ENCODE results near the gene NKX2-4. TPM values are rescaled to one million over a fixed set of nuclear protein-coding genes. Genes with fewer than 3 reads are reported as not detected.
"Not testable (repeated sequence)": the region's sequence is repeated elsewhere in the genome, so short reads cannot be mapped to it uniquely, and the experiment has no call there.

Gene NKX2-4
- total RNA-seq, 1 donor from 2014 or later: not detected

DNA sequence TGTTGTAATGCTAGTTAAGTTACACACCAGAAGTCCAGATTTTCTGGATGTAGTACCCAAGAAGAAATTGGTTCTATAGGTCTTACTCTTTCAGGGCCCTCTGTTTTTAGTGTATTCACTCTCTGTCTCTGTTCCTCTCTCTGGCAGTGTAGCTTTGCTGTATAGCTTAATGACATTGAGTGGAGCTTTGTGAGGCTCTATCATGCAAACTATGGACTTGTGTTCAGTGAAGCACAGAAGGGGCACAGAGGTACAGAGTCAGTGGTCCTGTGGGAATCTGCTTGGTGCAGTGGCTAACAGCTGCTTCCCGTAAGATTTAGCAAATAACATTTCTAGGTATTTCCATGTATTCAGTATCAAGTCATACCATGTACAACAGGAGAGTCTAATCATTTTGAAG, 26.1 kb downstream of the NKX2-4 start:
- H3K36me3 ChIP-seq (ENCODE audit: control insufficient read depth in 3 of 3, insufficient read depth in 3 of 3, low read length in 3 of 3): peaks cover 2 to 17% (median 10%) of the 10 kb centered on the region in 3 donors
- H3K27ac ChIP-seq (ENCODE audit: low read depth, low read length): no peak overlapping the region
- H3K4me3 ChIP-seq (ENCODE audit: low read length in 3 of 3): no peak overlapping the region
- no peaks in the 10 kb centered on the region for H3K4me1 ChIP-seq (ENCODE audit: control insufficient read depth in 3 of 3, insufficient read depth in 3 of 3, low read length in 3 of 3)
- no peak overlapping the region for H3K9ac ChIP-seq (ENCODE audit: low read depth in 1 of 3, low read length in 3 of 3)
- H3K9me3 ChIP-seq (ENCODE audit: control insufficient read depth in 3 of 3, low read length in 3 of 3): no peaks in the 10 kb centered on the region
- H3K27me3 ChIP-seq (ENCODE audit: control insufficient read depth in 3 of 3, insufficient read depth in 3 of 3, low read length in 3 of 3): no peaks in the 10 kb centered on the region

GRCh38 chr20:21368791-21369190, 28.5 kb downstream of the NKX2-4 start:
- no peak overlapping the region for H3K4me3 ChIP-seq (ENCODE audit: low read length in 3 of 3)
- H3K9me3 ChIP-seq (ENCODE audit: control insufficient read depth in 3 of 3, low read length in 3 of 3): no peaks in the 10 kb centered on the region
- H3K27ac ChIP-seq (ENCODE audit: low read depth, low read length): no peak overlapping the region
- H3K36me3 ChIP-seq (ENCODE audit: control insufficient read depth in 3 of 3, insufficient read depth in 3 of 3, low read length in 3 of 3): peaks cover 2 to 20% (median 14%) of the 10 kb centered on the region in 3 donors
- no peaks in the 10 kb centered on the region for H3K27me3 ChIP-seq (ENCODE audit: control insufficient read depth in 3 of 3, insufficient read depth in 3 of 3, low read length in 3 of 3)
- H3K9ac ChIP-seq (ENCODE audit: low read depth in 1 of 3, low read length in 3 of 3): no peak overlapping the region
- H3K4me1 ChIP-seq (ENCODE audit: control insufficient read depth in 3 of 3, insufficient read depth in 3 of 3, low read length in 3 of 3): no peaks in the 10 kb centered on the region

- not testable (repeated sequence) for H3K9ac ChIP-seq (ENCODE audit: low read depth in 1 of 3, low read length in 3 of 3); H3K9me3 ChIP-seq (ENCODE audit: control insufficient read depth in 3 of 3, low read length in 3 of 3); H3K4me1 ChIP-seq (ENCODE audit: control insufficient read depth in 3 of 3, insufficient read depth in 3 of 3, low read length in 3 of 3); H3K27me3 ChIP-seq (ENCODE audit: control insufficient read depth in 3 of 3, insufficient read depth in 3 of 3, low read length in 3 of 3); H3K27ac ChIP-seq (ENCODE audit: low read depth, low read length); H3K4me3 ChIP-seq (ENCODE audit: low read length in 3 of 3)
- peaks cover 11 to 23% (median 19%) of the 10 kb centered on the region in 3 donors for H3K36me3 ChIP-seq (ENCODE audit: control insufficient read depth in 3 of 3, insufficient read depth in 3 of 3, low read length in 3 of 3)
Measured at GRCh38 chr20:21366273-21366672, 31.1 kb downstream of the NKX2-4 start.

DNA sequence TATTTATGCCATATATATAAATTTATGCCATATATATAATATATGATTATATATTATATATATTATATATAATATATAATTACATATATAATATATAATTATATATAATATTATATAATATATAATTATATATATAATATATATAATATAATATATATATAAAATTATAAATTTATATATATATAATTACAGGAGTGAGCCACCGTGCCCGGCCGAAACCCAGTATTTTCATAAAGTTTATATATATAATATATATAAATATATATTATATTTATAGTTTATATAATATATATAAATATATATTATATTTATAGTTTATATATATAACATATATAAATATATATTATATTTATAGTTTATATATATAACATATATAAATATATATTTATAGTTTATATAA, 31.6 kb downstream of the NKX2-4 start:
- Histone ChIP-seq H3K4me3 (ENCODE audit: low read length in 3 of 3) (no peak overlapping the region), H3K27me3 (ENCODE audit: control insufficient read depth in 3 of 3, insufficient read depth in 3 of 3, low read length in 3 of 3) (no peaks in the 10 kb centered on the region), H3K27ac (ENCODE audit: low read depth, low read length) (no peak overlapping the region), H3K36me3 (ENCODE audit: control insufficient read depth in 3 of 3, insufficient read depth in 3 of 3, low read length in 3 of 3) (peaks cover 11 to 23% (median 19%) of the 10 kb centered on the region in 3 donors), H3K4me1 (ENCODE audit: control insufficient read depth in 3 of 3, insufficient read depth in 3 of 3, low read length in 3 of 3) (no peaks in the 10 kb centered on the region), H3K9me3 (ENCODE audit: control insufficient read depth in 3 of 3, low read length in 3 of 3) (no peaks in the 10 kb centered on the region), H3K9ac (ENCODE audit: low read depth in 1 of 3, low read length in 3 of 3) (no peak overlapping the region)

DNA sequence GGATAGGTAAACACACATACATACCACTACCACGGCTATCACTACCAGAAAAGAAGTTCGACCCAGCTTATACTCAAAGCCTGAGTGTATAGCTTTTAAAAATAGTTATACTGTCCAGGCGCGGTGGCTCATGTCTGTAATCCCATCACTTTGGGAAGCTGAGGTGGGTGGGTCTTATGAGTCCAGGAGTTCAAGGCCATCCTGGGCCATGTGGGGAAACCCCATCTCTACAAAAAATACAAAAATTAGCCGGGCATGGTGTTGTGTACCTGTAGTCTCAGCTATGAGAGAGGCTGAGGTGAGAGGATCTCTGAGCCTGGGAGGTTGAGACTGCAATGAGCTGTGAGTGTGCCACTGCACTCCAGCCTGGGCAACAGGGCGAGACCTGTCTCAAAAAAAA, 32.9 kb downstream of the NKX2-4 start:
- Histone ChIP-seq H3K4me1 (ENCODE audit: control insufficient read depth in 3 of 3, insufficient read depth in 3 of 3, low read length in 3 of 3) (no peaks in the 10 kb centered on the region), H3K9ac (ENCODE audit: low read depth in 1 of 3, low read length in 3 of 3) (no peak overlapping the region), H3K4me3 (ENCODE audit: low read length in 3 of 3) (no peak overlapping the region), H3K27ac (ENCODE audit: low read depth, low read length) (no peak overlapping the region), H3K27me3 (ENCODE audit: control insufficient read depth in 3 of 3, insufficient read depth in 3 of 3, low read length in 3 of 3) (no peaks in the 10 kb centered on the region), H3K36me3 (ENCODE audit: control insufficient read depth in 3 of 3, insufficient read depth in 3 of 3, low read length in 3 of 3) (peaks cover 14 to 22% (median 19%) of the 10 kb centered on the region in 3 donors), H3K9me3 (ENCODE audit: control insufficient read depth in 3 of 3, low read length in 3 of 3) (no peaks in the 10 kb centered on the region)

- H3K9me3 ChIP-seq (ENCODE audit: control insufficient read depth in 3 of 3, low read length in 3 of 3): no peaks in the 10 kb centered on the region
- H3K27me3 ChIP-seq (ENCODE audit: control insufficient read depth in 3 of 3, insufficient read depth in 3 of 3, low read length in 3 of 3): no peaks in the 10 kb centered on the region
- H3K4me3 ChIP-seq (ENCODE audit: low read length in 3 of 3): no peak overlapping the region
- no peak overlapping the region for H3K27ac ChIP-seq (ENCODE audit: low read depth, low read length)
- peaks cover 17 to 29% (median 25%) of the 10 kb centered on the region in 3 donors for H3K36me3 ChIP-seq (ENCODE audit: control insufficient read depth in 3 of 3, insufficient read depth in 3 of 3, low read length in 3 of 3)
- no peaks in the 10 kb centered on the region for H3K4me1 ChIP-seq (ENCODE audit: control insufficient read depth in 3 of 3, insufficient read depth in 3 of 3, low read length in 3 of 3)
- H3K9ac ChIP-seq (ENCODE audit: low read depth in 1 of 3, low read length in 3 of 3): no peak overlapping the region
Measured at GRCh38 chr20:21361266-21361665, 36.1 kb downstream of the NKX2-4 start.

GRCh38 chr20:21360705-21361104, 36.6 kb downstream of the NKX2-4 start:
- Histone ChIP-seq H3K36me3 (ENCODE audit: control insufficient read depth in 3 of 3, insufficient read depth in 3 of 3, low read length in 3 of 3) (peaks cover 17 to 34% (median 25%) of the 10 kb centered on the region in 3 donors), H3K9me3 (ENCODE audit: control insufficient read depth in 3 of 3, low read length in 3 of 3) (no peaks in the 10 kb centered on the region), H3K9ac (ENCODE audit: low read depth in 1 of 3, low read length in 3 of 3) (no peak overlapping the region), H3K4me3 (ENCODE audit: low read length in 3 of 3) (no peak overlapping the region), H3K27me3 (ENCODE audit: control insufficient read depth in 3 of 3, insufficient read depth in 3 of 3, low read length in 3 of 3) (no peaks in the 10 kb centered on the region), H3K4me1 (ENCODE audit: control insufficient read depth in 3 of 3, insufficient read depth in 3 of 3, low read length in 3 of 3) (no peaks in the 10 kb centered on the region), H3K27ac (ENCODE audit: low read depth, low read length) (no peak overlapping the region)

GRCh38 chr20:21358737-21359136, 38.6 kb downstream of the NKX2-4 start:
- no peaks in the 10 kb centered on the region for H3K4me1 ChIP-seq (ENCODE audit: control insufficient read depth in 3 of 3, insufficient read depth in 3 of 3, low read length in 3 of 3)
- no peak overlapping the region for H3K27ac ChIP-seq (ENCODE audit: low read depth, low read length)
- no peak overlapping the region for H3K4me3 ChIP-seq (ENCODE audit: low read length in 3 of 3)
- no peaks in the 10 kb centered on the region for H3K9me3 ChIP-seq (ENCODE audit: control insufficient read depth in 3 of 3, low read length in 3 of 3)
- no peak overlapping the region for H3K9ac ChIP-seq (ENCODE audit: low read depth in 1 of 3, low read length in 3 of 3)
- H3K27me3 ChIP-seq (ENCODE audit: control insufficient read depth in 3 of 3, insufficient read depth in 3 of 3, low read length in 3 of 3): no peaks in the 10 kb centered on the region
- peaks cover 20 to 33% (median 20%) of the 10 kb centered on the region in 3 donors for H3K36me3 ChIP-seq (ENCODE audit: control insufficient read depth in 3 of 3, insufficient read depth in 3 of 3, low read length in 3 of 3)

DNA sequence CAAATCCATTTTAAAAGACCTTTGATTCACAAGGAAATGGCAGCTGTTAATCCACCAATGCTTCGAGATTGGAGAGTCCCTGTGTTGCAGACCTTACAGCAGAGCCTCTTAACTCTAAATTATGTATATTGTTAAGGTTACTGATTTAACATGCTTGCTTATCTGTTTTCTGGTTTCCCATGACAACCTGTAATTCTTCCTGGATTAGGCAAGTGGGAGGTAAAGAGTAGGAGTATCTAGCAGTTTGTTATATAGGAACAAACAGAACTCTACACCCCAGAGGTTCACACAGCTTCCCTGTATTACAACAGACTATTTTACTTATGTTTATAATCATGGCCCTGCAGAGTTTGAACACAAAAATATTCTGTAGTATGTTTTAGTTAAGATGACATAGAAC, 39.5 kb downstream of the NKX2-4 start:
- Histone ChIP-seq H3K27me3 (ENCODE audit: control insufficient read depth in 3 of 3, insufficient read depth in 3 of 3, low read length in 3 of 3) (no peaks in the 10 kb centered on the region), H3K36me3 (ENCODE audit: control insufficient read depth in 3 of 3, insufficient read depth in 3 of 3, low read length in 3 of 3) (peaks cover 14 to 33% (median 17%) of the 10 kb centered on the region in 3 donors)

DNA sequence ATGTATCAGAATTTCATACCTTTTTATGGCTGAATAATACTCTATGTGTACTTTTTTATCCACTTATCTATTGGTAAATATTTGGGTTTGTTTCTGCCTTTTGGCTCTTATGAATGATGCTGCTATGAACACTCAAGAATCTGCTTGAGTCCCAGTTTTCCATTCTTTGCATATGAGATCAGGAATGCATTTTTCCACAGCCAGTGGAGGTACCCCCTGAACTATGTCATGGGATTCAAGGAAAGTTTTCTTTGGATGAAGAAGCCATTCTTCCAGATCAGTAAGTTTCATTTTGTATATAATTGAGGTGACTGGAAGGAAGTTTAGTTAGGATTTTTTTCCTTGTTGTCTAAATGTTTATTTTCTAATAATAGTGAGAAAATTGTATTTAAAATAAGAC, 40.9 kb downstream of the NKX2-4 start:
- Histone ChIP-seq H3K36me3 (ENCODE audit: control insufficient read depth in 3 of 3, insufficient read depth in 3 of 3, low read length in 3 of 3) (peaks cover 11 to 29% (median 12%) of the 10 kb centered on the region in 3 donors), H3K4me1 (ENCODE audit: control insufficient read depth in 3 of 3, insufficient read depth in 3 of 3, low read length in 3 of 3) (no peaks in the 10 kb centered on the region), H3K27ac (ENCODE audit: low read depth, low read length) (no peak overlapping the region)

More for the DNA sequence above, 39.5 kb downstream of the NKX2-4 start:
- H3K4me3 ChIP-seq (ENCODE audit: low read length in 3 of 3): no peak overlapping the region
- no peak overlapping the region for H3K27ac ChIP-seq (ENCODE audit: low read depth, low read length)
- H3K9ac ChIP-seq (ENCODE audit: low read depth in 1 of 3, low read length in 3 of 3): no peak overlapping the region
- no peaks in the 10 kb centered on the region for H3K4me1 ChIP-seq (ENCODE audit: control insufficient read depth in 3 of 3, insufficient read depth in 3 of 3, low read length in 3 of 3)
- H3K9me3 ChIP-seq (ENCODE audit: control insufficient read depth in 3 of 3, low read length in 3 of 3): no peaks in the 10 kb centered on the region

GRCh38 chr20:21355981-21356380, 41.3 kb downstream of the NKX2-4 start:
- H3K27ac ChIP-seq (ENCODE audit: low read depth, low read length): no peak overlapping the region
- H3K27me3 ChIP-seq (ENCODE audit: control insufficient read depth in 3 of 3, insufficient read depth in 3 of 3, low read length in 3 of 3): no peaks in the 10 kb centered on the region
- H3K9ac ChIP-seq (ENCODE audit: low read depth in 1 of 3, low read length in 3 of 3): no peak overlapping the region
- H3K4me3 ChIP-seq (ENCODE audit: low read length in 3 of 3): no peak overlapping the region
- no peaks in the 10 kb centered on the region for H3K4me1 ChIP-seq (ENCODE audit: control insufficient read depth in 3 of 3, insufficient read depth in 3 of 3, low read length in 3 of 3)
- H3K36me3 ChIP-seq (ENCODE audit: control insufficient read depth in 3 of 3, insufficient read depth in 3 of 3, low read length in 3 of 3): peaks cover 11 to 32% (median 12%) of the 10 kb centered on the region in 3 donors
- no peaks in the 10 kb centered on the region for H3K9me3 ChIP-seq (ENCODE audit: control insufficient read depth in 3 of 3, low read length in 3 of 3)

More for the DNA sequence above, 40.9 kb downstream of the NKX2-4 start:
- no peak overlapping the region for H3K4me3 ChIP-seq (ENCODE audit: low read length in 3 of 3)
- no peaks in the 10 kb centered on the region for H3K9me3 ChIP-seq (ENCODE audit: control insufficient read depth in 3 of 3, low read length in 3 of 3)
- no peak overlapping the region for H3K9ac ChIP-seq (ENCODE audit: low read depth in 1 of 3, low read length in 3 of 3)
- no peaks in the 10 kb centered on the region for H3K27me3 ChIP-seq (ENCODE audit: control insufficient read depth in 3 of 3, insufficient read depth in 3 of 3, low read length in 3 of 3)
